Superior temporal gyrus (tissue), 1 donor: ENCODE results near the gene MS4A18.
"Not testable (repeated sequence)": the region's sequence is repeated elsewhere in the genome, so short reads cannot be mapped to it uniquely, and the experiment has no call there.

ENCODE experiments used
- DNase-seq: peaks from one replicate; pipeline ENCODE4 v3.0.0-alpha.2; 2016; ENCODE audit errors: extremely low spot score

The MS4A18 gene

DNA sequence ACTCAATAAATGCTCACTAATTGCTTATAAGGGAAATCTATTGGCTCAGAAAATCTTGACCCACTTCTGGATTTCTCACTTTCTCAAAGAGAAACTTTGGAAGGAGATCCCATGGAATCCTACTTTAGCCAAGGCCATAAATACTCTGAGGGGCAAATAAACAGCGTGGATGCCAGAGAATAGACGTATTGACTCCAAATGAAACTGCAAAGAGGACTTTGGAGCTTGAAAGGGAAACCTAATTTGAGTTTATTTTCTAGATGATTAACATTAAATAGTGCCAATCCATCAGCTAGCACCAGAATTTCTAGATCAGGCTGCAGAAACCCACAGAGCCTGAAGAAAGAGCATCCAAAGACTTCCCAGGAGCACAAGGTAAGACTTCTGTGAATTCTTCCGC is at the start of gene MS4A18:
MS4A18 (plus strand) TSS at position 301 of the 400 bp plus-strand sequence.
- DNase-seq: no peak

DNA sequence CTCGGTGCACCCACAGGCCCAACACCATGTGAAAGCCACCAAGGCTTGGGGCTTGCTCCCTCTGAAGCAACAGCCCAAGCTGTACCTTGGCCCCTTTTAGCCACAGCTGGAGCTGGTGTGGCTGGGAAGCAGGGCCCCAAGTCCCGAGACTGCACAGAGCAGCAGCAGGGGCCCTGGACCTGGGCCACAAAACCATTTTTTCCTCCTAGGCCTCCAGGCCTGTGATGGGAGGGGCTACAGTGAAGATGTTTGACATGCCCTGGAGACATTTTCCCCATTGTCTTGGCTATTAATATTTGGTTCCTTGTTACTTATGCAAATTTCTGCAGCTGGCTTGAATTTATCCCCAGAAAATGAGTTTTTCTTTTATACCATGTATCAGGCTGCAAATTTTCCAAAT is 46.3 kb upstream of the MS4A18 start:
- not testable (repeated sequence) for DNase-seq

DNA sequence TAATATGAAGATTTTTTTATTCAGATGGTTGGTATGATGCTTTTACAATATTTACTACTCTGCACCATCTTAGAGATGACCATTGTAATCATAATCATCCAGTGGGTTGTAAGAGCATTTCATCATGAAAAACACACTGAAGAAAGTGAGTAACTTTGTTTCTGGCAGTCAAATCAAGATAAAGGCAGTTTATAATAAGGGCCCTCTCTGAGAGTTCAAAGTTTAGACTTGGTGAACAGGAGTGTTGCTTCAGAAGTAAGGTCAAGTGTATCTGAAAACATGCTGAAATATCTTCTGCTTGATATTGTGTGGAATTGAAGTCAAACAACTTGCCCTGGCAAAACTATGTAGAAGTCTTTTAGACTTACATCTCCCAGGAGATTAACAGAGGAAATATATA is 44.6 kb upstream of the MS4A18 start:
- no peak for DNase-seq

DNA sequence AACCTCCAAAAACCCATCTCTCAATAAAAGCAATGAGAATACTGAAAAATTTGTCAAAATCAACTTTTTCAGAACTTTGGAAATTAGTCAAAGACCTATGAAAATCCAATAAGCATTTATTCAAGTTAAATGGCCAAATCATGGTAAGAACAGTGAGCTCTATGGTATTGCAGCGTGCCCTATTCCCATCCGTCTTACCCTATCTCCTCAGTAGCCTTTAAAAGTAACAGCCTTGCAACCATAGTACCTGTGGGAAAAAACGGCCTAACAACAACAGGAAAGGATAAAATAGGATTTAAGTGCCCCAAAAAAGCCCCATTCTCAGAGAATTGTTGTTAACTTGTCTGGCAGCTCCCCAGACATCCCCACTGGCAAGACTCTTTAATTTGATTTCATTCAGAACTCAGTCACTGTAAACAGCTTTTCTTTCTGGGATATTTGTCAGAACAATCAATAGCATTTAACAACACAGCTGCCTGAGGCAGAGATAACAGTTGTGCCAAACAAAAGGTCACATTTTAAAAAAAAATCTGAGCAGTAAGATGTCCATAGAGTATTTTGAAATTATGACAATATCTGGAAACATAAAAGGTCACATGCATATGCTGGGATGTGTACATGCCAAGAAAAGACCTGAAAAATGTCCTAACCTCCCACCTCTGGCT is 43.9 kb upstream of the MS4A18 start:
- DNase-seq: no peak

DNA sequence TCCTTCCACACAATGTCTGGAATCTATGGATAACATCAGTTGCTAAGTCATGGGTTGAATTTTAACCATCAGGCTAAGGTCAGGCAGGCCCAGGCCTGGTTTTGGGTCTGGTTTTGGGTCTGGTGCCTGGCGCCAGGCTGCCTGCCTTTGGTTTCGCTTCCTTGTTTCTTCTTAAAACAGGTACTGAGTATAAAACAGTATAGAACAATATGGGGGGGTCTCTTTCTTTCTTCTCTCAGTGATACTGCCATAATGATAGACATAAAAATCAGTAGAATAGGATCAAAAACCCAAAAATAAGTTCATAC is 40.0 kb upstream of the MS4A18 start:
- DNase-seq: not testable (repeated sequence)

DNA sequence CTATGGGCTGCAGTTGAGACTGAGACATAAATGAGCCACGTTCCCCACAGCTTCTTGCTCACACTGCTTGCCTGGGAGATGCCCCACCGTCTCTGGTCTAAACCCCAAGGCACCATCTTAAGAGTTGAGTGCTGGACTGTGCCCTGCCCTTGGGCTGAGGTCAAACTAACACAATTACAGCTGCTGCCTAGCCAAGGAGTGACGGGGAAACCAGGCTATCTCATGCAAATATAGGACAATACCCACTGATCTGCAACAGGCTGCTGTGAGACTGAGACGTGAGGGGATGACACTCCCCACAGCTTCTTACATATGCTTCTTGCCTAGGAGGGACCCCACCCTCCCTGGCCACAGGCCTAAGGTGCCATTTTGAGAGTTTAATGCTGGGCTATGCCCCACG is 32.9 kb upstream of the MS4A18 start:
- no peak for DNase-seq

DNA sequence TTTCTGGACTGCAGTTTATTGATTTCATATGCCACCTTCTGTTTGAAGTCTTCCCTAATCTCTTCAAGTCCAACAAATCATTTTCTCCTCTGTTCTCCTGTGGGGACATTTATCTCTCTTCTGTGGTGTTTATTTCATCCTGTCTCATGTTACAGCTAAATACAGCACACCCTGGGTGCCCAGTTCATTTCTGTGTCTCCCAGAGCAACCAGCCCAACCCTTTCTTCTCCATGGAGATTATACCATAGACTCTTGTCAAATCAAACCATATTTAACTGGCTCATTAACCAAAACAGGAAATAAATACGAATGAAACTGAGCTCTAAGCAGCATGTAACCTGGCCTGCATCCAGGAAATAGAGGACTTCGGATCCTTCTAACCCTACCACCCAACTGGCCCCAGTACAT is 25.2 kb upstream of the MS4A18 start, which contains the start of gene MS4A8:
MS4A8 (plus strand) TSS at position 329 of the 408 bp plus-strand sequence. CDS start 1,249 bp downstream, outside the sequence.
- no peak for DNase-seq

DNA sequence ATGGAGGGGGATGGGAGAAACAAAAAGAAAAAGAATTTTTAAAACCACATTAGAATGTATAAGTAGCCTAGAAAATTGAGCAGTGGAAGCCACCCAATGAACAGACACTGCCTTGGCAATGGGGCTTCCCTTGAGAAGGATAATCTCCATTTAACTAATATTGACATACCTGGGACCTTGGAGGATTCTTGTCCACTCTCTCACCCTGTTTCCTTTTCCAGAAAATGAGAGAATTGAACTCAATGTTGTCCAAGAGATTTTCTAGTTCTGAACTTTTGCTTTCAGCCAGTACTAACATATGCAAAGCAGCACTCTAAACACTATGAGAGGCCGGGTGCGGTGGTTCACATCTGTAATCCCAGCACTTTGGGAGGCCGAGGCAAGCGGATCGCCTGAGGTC is 24.6 kb upstream of the MS4A18 start:
- DNase-seq: no peak

DNA sequence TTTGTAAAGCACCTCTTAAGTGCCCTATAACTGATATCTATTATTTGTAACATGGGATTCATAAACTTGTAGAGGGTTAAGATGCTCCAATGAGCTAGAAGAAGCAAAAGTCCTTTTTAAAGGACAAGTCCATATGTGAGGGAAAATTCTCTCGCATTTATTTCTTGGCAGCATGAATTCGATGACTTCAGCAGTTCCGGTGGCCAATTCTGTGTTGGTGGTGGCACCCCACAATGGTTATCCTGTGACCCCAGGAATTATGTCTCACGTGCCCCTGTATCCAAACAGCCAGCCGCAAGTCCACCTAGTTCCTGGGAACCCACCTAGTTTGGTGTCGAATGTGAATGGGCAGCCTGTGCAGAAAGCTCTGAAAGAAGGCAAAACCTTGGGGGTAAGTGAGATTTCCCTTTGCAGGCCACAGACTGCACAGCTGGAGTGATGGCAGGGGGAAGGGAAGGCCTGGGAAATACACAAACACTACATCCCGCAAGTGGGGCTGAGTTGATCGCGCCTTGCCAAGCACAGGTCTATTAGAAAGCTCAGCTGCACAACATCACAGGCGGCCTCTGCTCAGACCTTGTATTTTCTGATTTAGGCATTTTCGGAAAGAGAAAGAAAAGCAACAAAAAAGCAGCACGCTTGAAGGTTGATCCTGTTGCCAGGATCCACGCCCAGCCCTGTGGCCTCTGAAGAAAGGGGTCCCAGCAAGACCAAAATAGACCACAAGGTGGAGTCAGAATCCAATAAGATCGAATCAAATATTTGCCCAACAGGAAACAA is 23.6 kb upstream of the MS4A18 start:
- DNase-seq: no peak

DNA sequence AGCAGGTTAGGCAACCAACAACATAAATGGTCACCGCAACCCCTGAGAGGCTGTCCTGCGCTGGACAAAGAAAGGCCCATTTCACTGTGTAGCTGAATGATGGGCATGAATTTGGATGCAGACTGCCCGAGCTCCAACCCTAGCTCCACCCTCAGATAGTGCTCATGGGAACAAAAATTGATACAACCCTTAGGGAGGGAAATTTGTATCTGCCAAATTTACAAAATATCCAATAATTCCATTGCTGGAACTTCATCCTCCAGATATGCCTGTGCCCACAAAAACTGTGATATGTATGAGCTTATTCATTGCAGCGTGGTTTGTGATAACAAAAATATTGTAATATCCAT is 23.1 kb upstream of the MS4A18 start:
- DNase-seq: no peak

DNA sequence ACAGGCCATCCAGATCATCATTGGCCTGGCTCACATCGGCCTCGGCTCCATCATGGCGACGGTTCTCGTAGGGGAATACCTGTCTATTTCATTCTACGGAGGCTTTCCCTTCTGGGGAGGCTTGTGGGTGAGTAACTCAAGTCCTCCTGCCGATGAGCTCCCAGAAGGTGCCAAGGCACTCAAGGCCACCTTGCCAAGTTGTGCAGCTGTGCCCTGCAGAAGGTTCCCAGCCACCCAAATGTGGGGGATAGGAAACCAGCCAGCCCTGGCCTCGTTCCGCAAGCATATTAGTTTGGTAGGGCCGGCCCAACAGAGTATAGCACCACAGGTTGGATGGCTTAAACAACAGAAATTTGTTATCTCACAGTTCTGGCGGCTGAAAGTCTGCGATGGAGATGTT is 21.1 kb upstream of the MS4A18 start:
- no peak for DNase-seq

DNA sequence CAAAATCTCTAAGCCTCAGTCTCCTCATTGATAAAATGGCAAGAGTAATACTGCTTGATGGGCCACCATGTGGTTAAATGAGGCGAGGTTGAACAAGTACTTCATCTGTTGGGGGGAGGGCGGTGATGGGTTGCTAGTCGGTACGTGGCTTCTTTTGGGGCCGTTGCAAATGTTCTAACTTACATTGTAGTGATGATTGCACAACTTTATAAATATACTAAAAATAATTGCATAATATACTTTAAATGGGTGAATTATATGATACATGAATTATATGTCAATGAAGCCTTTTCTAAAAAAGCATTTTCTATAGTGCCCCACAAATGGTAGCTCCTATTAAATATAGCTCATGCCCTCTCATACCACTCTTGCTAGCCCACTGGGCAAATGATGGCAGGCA is 18.6 kb upstream of the MS4A18 start:
- DNase-seq: no peak

DNA sequence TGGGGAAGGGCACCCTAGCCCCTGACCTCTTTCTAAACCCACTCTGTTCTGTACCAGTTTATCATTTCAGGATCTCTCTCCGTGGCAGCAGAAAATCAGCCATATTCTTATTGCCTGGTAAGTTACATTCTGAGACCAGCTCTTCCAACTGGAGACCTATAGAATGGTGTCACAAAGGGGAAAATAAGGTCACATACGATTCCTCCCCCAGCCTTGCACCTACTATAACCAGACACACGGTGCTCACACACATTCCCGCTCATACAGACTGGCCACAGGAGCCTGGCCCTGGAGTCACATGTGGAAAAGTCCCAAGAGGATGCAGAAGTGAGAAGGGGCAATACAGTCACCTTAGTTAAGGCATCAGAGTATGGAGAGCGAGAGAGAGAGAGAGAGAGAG is 17.6 kb upstream of the MS4A18 start:
- DNase-seq: no peak

DNA sequence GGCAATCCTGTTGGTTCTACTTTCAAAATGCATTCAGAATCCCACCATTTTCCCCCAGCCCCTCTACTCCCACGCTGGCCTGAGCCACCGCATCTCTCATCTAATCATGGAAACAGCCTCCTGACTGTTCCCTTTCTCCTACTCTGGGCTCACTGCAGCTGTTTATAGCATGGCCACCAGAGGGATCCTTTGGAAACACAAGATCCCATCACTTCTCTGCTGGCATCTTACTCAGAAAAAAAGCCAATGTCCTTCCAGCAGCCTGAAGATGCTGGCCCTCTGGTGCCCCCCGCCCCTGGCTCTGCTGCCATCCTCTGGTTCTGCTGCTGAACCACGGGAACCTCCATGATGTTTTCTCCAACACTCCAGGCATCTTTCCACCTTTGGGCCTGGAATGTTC is 14.0 kb upstream of the MS4A18 start:
- DNase-seq: no peak

DNA sequence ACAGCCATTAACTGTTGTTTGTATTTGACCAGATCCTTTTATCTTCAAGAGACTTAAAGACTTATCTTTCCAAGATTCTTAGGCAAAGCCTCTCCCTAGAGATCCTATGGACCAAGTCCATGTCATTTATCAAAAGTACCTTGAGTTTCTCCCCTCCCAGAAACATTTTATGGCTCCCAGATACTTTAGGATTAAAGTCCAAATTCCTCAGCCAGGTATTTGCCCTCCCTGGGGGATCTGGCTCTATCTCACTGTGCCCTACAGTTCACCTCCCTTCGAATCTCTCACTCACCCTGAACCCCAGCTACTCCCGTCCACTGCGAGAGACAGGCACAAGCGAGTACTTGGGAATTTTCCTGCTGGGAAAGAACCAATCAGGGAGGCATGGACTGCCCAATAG is 13.2 kb upstream of the MS4A18 start:
- DNase-seq: no peak

DNA sequence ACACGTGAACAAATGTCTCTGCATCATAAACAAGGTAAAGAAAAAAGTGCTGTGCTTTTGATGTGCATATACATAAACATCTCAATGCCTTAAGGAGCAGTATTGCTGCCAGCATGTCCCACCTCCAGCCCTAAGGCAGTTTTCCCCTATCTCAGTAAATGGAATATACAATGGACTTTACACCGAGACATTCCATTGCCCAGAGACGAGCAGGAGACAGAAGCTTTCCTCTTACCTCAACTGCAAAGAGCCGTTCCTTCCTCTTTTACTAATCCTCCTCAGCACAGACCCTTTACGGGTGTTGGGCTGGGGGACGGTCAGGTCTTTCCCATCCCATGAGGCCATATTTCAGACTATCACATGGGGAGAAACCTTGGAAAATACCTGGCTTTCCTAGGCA is 11.1 kb upstream of the MS4A18 start:
- DNase-seq: not testable (repeated sequence)

DNA sequence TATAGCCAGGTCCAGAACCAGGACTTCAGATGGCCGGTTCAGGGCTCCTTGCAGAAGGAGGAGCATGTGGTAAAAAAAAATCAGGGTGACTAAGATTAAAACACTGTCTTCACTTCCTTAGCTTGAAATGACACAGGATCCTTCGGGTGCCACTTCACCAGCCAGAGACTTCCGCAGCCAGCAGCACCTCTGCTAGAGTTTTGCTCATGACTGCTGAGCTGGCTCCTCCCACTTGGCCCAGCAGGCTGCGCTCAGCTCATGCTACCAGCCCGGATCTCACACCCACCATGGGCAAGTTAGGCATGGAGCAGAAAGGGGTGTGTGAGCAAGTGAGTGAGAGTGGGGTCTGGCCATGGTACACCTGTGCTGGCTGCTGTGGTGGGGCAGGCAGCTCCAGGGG is 6.6 kb upstream of the MS4A18 start:
- no peak for DNase-seq

DNA sequence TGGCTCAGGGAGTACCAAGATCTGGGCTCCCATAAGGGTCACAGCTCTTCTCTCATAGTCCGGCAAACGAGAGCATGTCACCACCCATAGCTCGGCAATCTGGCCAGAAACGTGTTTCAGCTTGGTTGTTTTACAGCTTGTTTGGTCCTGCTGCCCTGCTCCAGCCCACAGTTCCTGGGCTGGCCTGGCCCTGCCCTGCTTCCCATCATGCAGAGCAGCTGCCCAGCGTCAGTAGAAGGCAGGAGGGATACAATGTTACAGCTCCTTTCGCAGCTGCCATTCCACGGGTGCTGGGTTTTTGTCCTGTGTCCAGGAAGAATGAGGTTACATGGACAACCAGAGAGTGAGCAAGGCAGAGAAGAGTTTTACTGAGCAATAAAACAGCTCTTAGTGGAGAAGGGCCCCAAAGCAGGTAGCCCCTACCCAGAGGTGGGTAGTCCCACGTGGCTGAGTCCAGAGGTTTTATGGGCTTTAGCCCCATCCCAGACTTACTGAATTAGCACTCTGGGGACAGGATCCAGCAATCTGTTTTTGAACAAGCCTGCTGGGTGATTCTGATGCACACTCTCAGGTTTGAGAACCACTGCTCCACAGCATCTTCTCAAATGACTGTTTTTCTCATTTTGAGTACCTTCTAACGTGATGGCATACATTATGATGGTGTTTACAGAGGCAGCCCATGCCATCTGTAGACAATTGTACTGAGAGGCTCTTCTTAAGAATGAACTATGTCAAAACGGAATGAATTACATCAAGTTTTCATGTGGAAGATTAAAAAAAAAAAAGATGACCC is 5.8 kb upstream of the MS4A18 start:
- DNase-seq: no peak

DNA sequence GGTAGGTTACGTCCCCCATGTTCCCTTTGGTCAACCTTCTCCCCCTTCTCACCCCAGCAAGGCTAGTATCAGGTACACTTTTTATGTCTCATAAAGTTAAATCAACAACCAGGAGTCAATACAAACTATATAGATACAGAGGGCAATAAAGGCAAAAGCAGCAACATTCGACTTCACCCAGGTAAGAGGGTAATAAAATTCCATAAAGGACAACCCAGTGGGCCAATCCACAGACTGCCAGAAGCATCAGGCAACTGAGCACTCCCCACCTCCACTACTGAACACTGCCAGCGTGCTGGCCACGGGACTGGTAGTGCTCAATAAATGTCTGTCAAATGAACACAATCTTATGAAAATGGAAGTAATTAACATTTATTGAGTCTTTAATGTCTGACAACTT is 5.1 kb upstream of the MS4A18 start:
- no peak for DNase-seq

DNA sequence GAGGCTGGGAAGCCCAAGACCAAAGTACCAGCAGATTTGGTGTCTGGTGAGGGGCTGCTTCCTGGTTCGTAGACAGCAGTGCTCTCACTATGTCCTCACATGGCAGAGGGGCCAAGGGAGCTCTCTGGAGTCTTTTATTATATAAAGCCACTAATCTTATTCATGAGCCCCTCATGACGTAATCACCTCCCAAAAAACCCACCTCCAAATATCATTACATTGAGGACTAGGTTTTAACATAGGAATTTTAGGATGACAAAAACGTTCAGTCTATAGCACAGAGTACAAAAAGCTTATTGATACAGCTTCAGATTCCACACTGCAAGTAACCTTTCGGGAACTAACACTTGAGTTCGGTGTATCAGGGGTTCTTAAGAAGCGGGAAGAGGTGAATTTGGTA is 4.1 kb upstream of the MS4A18 start:
- DNase-seq: no peak

DNA sequence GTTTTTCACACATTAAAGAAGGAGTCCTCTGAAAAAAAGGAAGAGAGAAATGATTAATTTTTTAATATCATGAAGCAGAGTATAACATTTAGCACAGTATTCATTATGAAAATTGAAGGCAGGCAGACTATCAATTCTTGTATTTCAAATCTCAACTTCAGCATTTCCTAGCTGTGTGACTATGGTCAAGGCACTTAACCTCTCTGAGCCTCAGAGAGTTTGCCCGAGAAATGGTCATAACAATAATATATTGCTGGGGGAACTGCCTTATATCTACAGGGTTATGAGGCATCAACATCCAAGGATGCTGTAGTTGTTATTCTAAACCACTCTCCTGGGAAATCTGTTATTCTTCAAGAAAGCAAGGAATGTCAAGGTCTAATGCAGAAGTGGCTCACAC is 1.1 kb downstream of the MS4A18 start:
- no peak for DNase-seq

DNA sequence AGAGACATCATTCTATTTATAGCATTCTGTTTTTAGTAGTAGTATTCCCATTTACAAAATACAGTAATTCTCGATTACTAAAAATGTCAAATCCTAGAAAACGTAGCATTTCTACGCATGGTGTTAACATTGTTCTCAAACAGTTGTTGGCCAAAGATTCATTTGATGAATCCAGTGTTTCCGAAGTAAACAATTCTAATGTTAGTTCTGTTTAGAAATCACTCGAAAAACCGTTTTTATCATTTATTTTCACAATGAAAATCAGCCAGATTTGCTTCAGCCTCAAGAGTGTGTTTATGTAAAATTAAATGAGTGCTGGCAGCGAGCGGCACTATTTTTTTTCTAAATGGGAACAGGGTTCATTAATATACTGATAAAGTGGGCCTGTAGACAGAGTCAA is 7.1 kb downstream of the MS4A18 start:
- DNase-seq: no peak

DNA sequence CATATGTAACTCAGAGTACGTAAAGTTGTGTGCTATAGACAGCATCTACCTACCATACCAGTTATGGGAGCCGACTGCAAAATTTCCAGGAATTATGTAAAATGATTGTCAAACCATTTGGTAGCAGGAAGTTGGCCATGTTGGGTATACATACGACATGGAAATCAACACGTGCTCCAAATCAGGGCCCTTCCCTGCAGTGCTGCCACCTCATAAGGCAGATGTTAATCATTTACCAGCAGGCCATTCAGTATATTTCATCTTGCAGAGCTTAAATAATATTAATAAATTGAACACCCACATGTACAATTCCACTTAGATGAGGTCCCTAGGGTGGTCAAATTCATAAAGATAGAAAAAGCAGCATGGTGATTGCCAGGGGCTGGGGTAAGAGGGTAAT is 9.8 kb downstream of the MS4A18 start:
- no peak for DNase-seq
